Head of caudate nucleus (tissue), 42 donors: ENCODE measurements around the gene ALS2.

ENCODE experiments used
- DNase-seq, 42 donors: peaks; one replicate each; pipeline versions ENCODE4 v3.0.0 to v3.0.0-alpha.2; 2020 to 2021; ENCODE audit warnings: mixed read lengths in 7 of 42
- intact Hi-C: fragments of 100-400 bp; cut with DNase I; formaldehyde crosslinking; loops from one replicate; pipeline ENCODE4 v1.15.0; 2022

ALS2 gene

DNA sequence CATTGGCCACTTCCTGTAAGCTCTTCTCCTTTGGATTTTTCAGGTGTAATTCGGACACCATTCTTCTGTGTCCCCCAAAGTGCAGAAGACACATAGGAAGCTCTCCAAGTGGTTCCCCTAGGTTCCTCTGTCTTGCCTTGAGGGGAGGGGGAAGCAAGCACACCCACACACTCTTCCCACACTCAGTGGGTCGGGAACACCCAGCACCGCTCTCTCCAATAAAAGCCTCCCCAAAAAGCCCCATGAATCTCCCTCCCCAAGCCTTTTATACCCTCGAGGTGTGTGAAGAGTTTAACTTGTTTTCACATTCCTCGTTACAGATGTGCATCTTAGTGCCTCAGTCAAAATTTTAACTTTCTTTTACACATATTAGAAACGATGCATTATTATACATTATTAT, 127.5 kb downstream of the ALS2 start:
- intact Hi-C loops: no loop called here
- DNase-seq: no peak
